RPMI8226 (cell line): Measurements from ENCODE around the gene MCCC1.

Experiments
- DNase-seq: peaks from one replicate; pipeline ENCODE4 v3.0.0-alpha.2; 2015

Gene MCCC1

GRCh38 chr3:182980204-182981037 is 118.9 kb downstream of the MCCC1 start, which contains the start of gene DCUN1D1:
Gene DCUN1D1, minus strand, starts transcription at chr3:182980538. Its CDS starts 49 bp downstream, at chr3:182980489.
- DNase-seq: peak; percentile 92

- peak; percentile 67 for DNase-seq
These were observed 119.6 kb downstream of the MCCC1 start for GRCh38 chr3:182979674-182980191.

- peak; percentile 41 for DNase-seq
These were observed 120.1 kb downstream of the MCCC1 start for GRCh38 chr3:182979103-182979673.

- no peak for DNase-seq
These were observed 120.9 kb downstream of the MCCC1 start for GRCh38 chr3:182978387-182978786.

- DNase-seq: no peak
These were observed 126.2 kb downstream of the MCCC1 start for GRCh38 chr3:182973047-182973446.

GRCh38 chr3:182972387-182972786 is 126.9 kb downstream of the MCCC1 start:
- DNase-seq: no peak

- DNase-seq: no peak
These were observed 127.7 kb downstream of the MCCC1 start for GRCh38 chr3:182971637-182972036.

GRCh38 chr3:182970811-182971418 is 128.4 kb downstream of the MCCC1 start:
- DNase-seq: no peak

- DNase-seq: no peak
These were observed 129.4 kb downstream of the MCCC1 start for GRCh38 chr3:182969853-182970252.

GRCh38 chr3:182969277-182969676 is 130.0 kb downstream of the MCCC1 start:
- no peak for DNase-seq

- DNase-seq: no peak
These were observed 131.8 kb downstream of the MCCC1 start for GRCh38 chr3:182967218-182968204.

- no peak for DNase-seq
These were observed 133.4 kb downstream of the MCCC1 start for GRCh38 chr3:182965861-182966366.
